Liver (tissue), 9 donors: ENCODE measurements around the gene CIB2. TPM values are rescaled to one million over a fixed set of nuclear protein-coding genes. Genes with fewer than 3 reads are reported as not detected.

Experiments used
- DNase-seq: peaks from one replicate; pipeline ENCODE4 v3.0.0-alpha.2; 2017; ENCODE audit warnings: low spot score
- H3K27ac ChIP-seq, 2 donors: one replicate each; pipeline ENCODE4 v1.7.0; 2013; ENCODE audit warnings: inconsistent platforms in 2 of 2, low read length in 2 of 2, control low read depth in 1 of 2, low read depth in 1 of 2, mild to moderate bottlenecking in 1 of 2
- H3K27me3 ChIP-seq, 4 donors: one replicate each; pipeline versions ENCODE4 v1.6.1 to v1.7.0; 2013; ENCODE audit warnings: low read length in 3 of 4, inconsistent platforms in 1 of 4, mild to moderate bottlenecking in 1 of 4, moderate library complexity in 1 of 4; ENCODE audit not compliant: control insufficient read depth in 4 of 4, insufficient read depth in 4 of 4
- H3K36me3 ChIP-seq, 4 donors: one replicate each; pipeline versions ENCODE4 v1.6.1 to v1.7.0; 2013; ENCODE audit warnings: low read length in 3 of 4, mild to moderate bottlenecking in 3 of 4, low read depth in 1 of 4, moderate library complexity in 1 of 4; ENCODE audit not compliant: control insufficient read depth in 4 of 4, insufficient read depth in 3 of 4
- H3K4me1 ChIP-seq, 4 donors: one replicate each; pipeline versions ENCODE4 v1.6.1 to v1.7.0; 2013; ENCODE audit warnings: low read length in 3 of 4, mild to moderate bottlenecking in 3 of 4, moderate library complexity in 1 of 4; ENCODE audit not compliant: control insufficient read depth in 4 of 4, insufficient read depth in 4 of 4
- H3K4me3 ChIP-seq, 3 donors: one replicate each; pipeline versions ENCODE4 v1.6.1 to v1.7.0; 2013; ENCODE audit warnings: low read length in 3 of 3, control low read depth in 1 of 3, low read depth in 1 of 3, mild to moderate bottlenecking in 1 of 3
- H3K9ac ChIP-seq, 2 donors: one replicate each; pipeline ENCODE4 v1.7.0; 2013; ENCODE audit warnings: low read length in 2 of 2, mild to moderate bottlenecking in 2 of 2, moderate library complexity in 2 of 2, control low read depth in 1 of 2, low read depth in 1 of 2
- H3K9me3 ChIP-seq, 4 donors: one replicate each; pipeline versions ENCODE4 v1.6.1 to v1.7.0; 2013; ENCODE audit warnings: low read length in 3 of 4; ENCODE audit not compliant: control insufficient read depth in 4 of 4
- ATF3 ChIP-seq: IDR thresholded peaks from 2 replicates; pipeline ENCODE4 v1.6.1; 2016; ENCODE audit warnings: antibody characterized with exemption
- CTCF ChIP-seq: fragments of 150-350 bp; IDR thresholded peaks from 2 replicates; pipeline ENCODE4 v1.5.1; 2017; ENCODE audit warnings: improper control_type of control experiment, low read depth, low read length; ENCODE audit not compliant: missing input control
- EGR1 ChIP-seq, 2 donors: IDR thresholded peaks; 2 replicates each; pipeline ENCODE4 v1.6.1; 2016 to 2018; ENCODE audit warnings: antibody characterized with exemption in 2 of 2, low read depth in 2 of 2
- FOXA1 ChIP-seq: IDR thresholded peaks from 2 replicates; pipeline ENCODE4 v1.6.1; 2016; ENCODE audit warnings: antibody characterized with exemption
- FOXA2 ChIP-seq: IDR thresholded peaks from 2 replicates; pipeline ENCODE4 v1.6.1; 2016; ENCODE audit warnings: antibody characterized with exemption
- GABPA ChIP-seq, 2 donors: IDR thresholded peaks in 1 of 2; conservative IDR thresholded peaks in 1 of 2; 2 replicates each; pipeline ENCODE4 v1.6.1; 2016; ENCODE audit warnings: antibody characterized with exemption in 2 of 2, mild to moderate bottlenecking in 1 of 2, moderate library complexity in 1 of 2
- HNF4G ChIP-seq: IDR thresholded peaks from 2 replicates; pipeline ENCODE4 v1.6.1; 2016; ENCODE audit warnings: antibody characterized with exemption
- JUND ChIP-seq, 2 donors: IDR thresholded peaks; 2 replicates each; pipeline ENCODE4 v1.6.1; 2016; ENCODE audit warnings: antibody characterized with exemption in 2 of 2
- MAX ChIP-seq: IDR thresholded peaks from 2 replicates; pipeline ENCODE4 v1.6.1; 2016; ENCODE audit warnings: antibody characterized with exemption
- NR2F2 ChIP-seq: IDR thresholded peaks from 2 replicates; pipeline ENCODE4 v1.6.1; 2016; ENCODE audit warnings: antibody characterized with exemption
- RAD21 ChIP-seq, 2 donors: IDR thresholded peaks; 2 replicates each; pipeline ENCODE4 v1.6.1; 2016; ENCODE audit warnings: antibody characterized with exemption in 2 of 2, mild to moderate bottlenecking in 2 of 2
- REST ChIP-seq: IDR thresholded peaks from 2 replicates; pipeline ENCODE4 v1.6.1; 2016; ENCODE audit warnings: antibody characterized with exemption, mild to moderate bottlenecking
- RXRA ChIP-seq, 2 donors: IDR thresholded peaks; 2 replicates each; pipeline ENCODE4 v1.6.1; 2017 to 2018; ENCODE audit warnings: antibody characterized with exemption in 2 of 2, mild to moderate bottlenecking in 1 of 2
- SP1 ChIP-seq: IDR thresholded peaks from 2 replicates; pipeline ENCODE4 v1.6.1; 2018; ENCODE audit warnings: antibody characterized with exemption, mild to moderate bottlenecking
- TAF1 ChIP-seq: conservative IDR thresholded peaks from 2 replicates; pipeline ENCODE4 v1.6.1; 2016; ENCODE audit warnings: antibody characterized with exemption, mild to moderate bottlenecking
- YY1 ChIP-seq: IDR thresholded peaks from 2 replicates; pipeline ENCODE4 v1.6.1; 2016; ENCODE audit warnings: antibody characterized with exemption, mild to moderate bottlenecking
- ZBTB33 ChIP-seq: IDR thresholded peaks from 2 replicates; pipeline ENCODE4 v1.6.1; 2016; ENCODE audit warnings: antibody characterized with exemption
- WGBS: extraction: QIAGEN DNeasy Blood & Tissue Kit; methylation state at CpG from one replicate; pipeline ENCODE4 v1.1.7; 2013; 5-methylcytosine and 5-hydroxymethylcytosine counted together
- polyA plus RNA-seq, 2 donors: library from polyadenylated mRNA; stranded (reverse) in 1 of 2; unstranded in 1 of 2; fragments of 200-250 nt in 1 of 2; fragments of >200 nt in 1 of 2; fragmentation: Nextera tagmentation in 1 of 2; extraction: Ambion mirVana in 1 of 2; gene quantifications; one replicate each; pipeline versions ENCODE4 v1.2.1 to v1.2.3, GENCODE V29; 2013 to 2015
- total RNA-seq, 2 donors: library from RNA; depleted of rRNA; stranded (reverse); fragments of >200 nt; gene quantifications; one replicate each; pipeline ENCODE4 v1.2.3, GENCODE V29; 2014
- donor health status: healthy.
- donor health status: healthy.
- donor health status: healthy.
- donor health status: healthy.
- donor health status: healthy.

The CIB2 gene
- total and polyA plus RNA-seq, 4 donors, result 0.25 to 2.2 (median 0.53) TPM

GRCh38 chr15:78087951-78088772 is 43.1 kb downstream of the CIB2 start:
- no peak overlapping the region for H3K9ac ChIP-seq
- no peaks in the 10 kb centered on the region for H3K27me3 ChIP-seq
- TF ChIP-seq RXRA (IDR thresholded peaks at IDR 0.05), result no peak
- TF ChIP-seq EGR1 (IDR thresholded peaks at IDR 0.05; ENCODE audit: low read depth in 2 of 2), result no peak
- no peak for TF ChIP-seq RAD21 (IDR thresholded peaks at IDR 0.05)
- no peak for TF ChIP-seq NR2F2
- no peak for TF ChIP-seq SP1
- no peak for TF ChIP-seq ZBTB33
- no peak for TF ChIP-seq JUND (IDR thresholded peaks at IDR 0.05)
- TF ChIP-seq MAX, result no peak
- no peak for TF ChIP-seq TAF1
- no peak for TF ChIP-seq CTCF
- no peak for TF ChIP-seq GABPA (IDR thresholded peaks at IDR 0.05 in 1 of 2, conservative IDR thresholded peaks at IDR 0.05 in 1 of 2)
- TF ChIP-seq FOXA1, result no peak
- TF ChIP-seq HNF4G, result no peak
- TF ChIP-seq YY1, result no peak
- TF ChIP-seq REST, result no peak
- no peak for TF ChIP-seq FOXA2
- no peak for TF ChIP-seq ATF3
- no peaks in the 10 kb centered on the region for H3K36me3 ChIP-seq
- H3K4me1 ChIP-seq, result peaks cover 3 to 14% (median 9%) of the 10 kb centered on the region in 4 donors
- WGBS, result 74% methylated on average over 12 of the region's 12 CpGs
- no peak for DNase-seq
- H3K9me3 ChIP-seq, result no peaks in the 10 kb centered on the region
- H3K4me3 ChIP-seq, result no peak overlapping the region
- no peak overlapping the region for H3K27ac ChIP-seq
